HL-60 (cell line): ENCODE data around the gene NRIP1.

Experiments
- CTCF ChIP-seq: IDR thresholded peaks from one replicate; pipeline ENCODE4 v1.5.1; 2011; ENCODE audit warnings: low read length, control low read depth, inconsistent platforms; ENCODE audit not compliant: insufficient read depth
- POLR2AphosphoS5 ChIP-seq: IDR thresholded peaks from 2 replicates; pipeline ENCODE4 v1.6.1; 2012; ENCODE audit warnings: low read depth

- TF ChIP-seq CTCF (no peak), POLR2AphosphoS5 (no peak)
These were observed 96.0 kb downstream of the NRIP1 start for GRCh38 chr21:14968821-14969220.
